ENCODE results near the gene COPB2.

DNA sequence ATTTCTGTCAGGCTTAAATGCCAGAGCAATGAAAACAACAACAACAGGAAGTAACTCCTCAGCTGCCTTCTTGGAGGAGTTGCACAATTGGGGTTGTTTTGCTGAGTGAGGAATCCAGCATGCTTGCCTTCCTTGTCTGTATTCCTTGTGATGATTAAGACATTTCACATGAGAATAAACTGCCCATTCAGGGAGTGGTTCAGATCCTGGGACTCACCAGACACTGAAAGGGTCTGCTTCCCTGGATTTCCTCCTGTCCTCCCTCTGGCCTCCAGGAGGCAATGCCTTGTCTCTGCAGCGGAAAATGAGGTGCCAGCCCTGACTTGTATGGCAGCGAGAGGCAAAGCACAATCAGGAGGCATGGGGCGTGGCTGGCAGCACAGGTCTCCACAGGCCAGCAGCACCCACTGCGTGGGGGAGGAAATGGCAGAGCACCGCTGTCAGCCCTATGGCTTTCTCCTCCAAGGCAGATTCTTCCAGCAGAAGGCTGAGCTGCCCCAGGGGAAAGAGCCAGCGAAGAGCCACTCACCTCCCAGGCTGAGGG is 45.4 kb upstream of the COPB2 start:
- TF ChIP-seq, protein P1, sequence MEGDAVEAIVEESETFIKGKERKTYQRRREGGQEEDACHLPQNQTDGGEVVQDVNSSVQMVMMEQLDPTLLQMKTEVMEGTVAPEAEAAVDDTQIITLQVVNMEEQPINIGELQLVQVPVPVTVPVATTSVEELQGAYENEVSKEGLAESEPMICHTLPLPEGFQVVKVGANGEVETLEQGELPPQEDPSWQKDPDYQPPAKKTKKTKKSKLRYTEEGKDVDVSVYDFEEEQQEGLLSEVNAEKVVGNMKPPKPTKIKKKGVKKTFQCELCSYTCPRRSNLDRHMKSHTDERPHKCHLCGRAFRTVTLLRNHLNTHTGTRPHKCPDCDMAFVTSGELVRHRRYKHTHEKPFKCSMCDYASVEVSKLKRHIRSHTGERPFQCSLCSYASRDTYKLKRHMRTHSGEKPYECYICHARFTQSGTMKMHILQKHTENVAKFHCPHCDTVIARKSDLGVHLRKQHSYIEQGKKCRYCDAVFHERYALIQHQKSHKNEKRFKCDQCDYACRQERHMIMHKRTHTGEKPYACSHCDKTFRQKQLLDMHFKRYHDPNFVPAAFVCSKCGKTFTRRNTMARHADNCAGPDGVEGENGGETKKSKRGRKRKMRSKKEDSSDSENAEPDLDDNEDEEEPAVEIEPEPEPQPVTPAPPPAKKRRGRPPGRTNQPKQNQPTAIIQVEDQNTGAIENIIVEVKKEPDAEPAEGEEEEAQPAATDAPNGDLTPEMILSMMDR (IDR thresholded peaks at IDR 0.05; ENCODE audit: low read depth, low read length, poor library complexity, severe bottlenecking), result no peak
- TF ChIP-seq EZH2phosphoT487 (IDR thresholded peaks at IDR 0.05; ENCODE audit: borderline replicate concordance, low read length), result no peak
